Measurements from ENCODE around the gene GJC2.

Gene GJC2

GRCh38 chr1:228162286-228163006, 12.7 kb downstream of the GJC2 start:
- Histone ChIP-seq H3K27ac (replicated peaks) (no peak overlapping the region), H3K27me3 (ENCODE audit: insufficient read depth, poor library complexity, severe bottlenecking) (no peaks in the 10 kb centered on the region), H3K4me3 (replicated peaks; ENCODE audit: insufficient read depth, low read length) (no peak overlapping the region)
- no peak for DNase-seq (ENCODE audit: low read depth in 1 of 2, low spot score in 1 of 2)
- TF ChIP-seq POLR2AphosphoS5 (IDR thresholded peaks at IDR 0.05; ENCODE audit: low read depth) (no peak), GABPA (IDR thresholded peaks at IDR 0.05; ENCODE audit: low read depth) (no peak), SPI1 (IDR thresholded peaks at IDR 0.05; ENCODE audit: borderline replicate concordance, low read depth) (no peak)
- TF ChIP-seq, protein P1, sequence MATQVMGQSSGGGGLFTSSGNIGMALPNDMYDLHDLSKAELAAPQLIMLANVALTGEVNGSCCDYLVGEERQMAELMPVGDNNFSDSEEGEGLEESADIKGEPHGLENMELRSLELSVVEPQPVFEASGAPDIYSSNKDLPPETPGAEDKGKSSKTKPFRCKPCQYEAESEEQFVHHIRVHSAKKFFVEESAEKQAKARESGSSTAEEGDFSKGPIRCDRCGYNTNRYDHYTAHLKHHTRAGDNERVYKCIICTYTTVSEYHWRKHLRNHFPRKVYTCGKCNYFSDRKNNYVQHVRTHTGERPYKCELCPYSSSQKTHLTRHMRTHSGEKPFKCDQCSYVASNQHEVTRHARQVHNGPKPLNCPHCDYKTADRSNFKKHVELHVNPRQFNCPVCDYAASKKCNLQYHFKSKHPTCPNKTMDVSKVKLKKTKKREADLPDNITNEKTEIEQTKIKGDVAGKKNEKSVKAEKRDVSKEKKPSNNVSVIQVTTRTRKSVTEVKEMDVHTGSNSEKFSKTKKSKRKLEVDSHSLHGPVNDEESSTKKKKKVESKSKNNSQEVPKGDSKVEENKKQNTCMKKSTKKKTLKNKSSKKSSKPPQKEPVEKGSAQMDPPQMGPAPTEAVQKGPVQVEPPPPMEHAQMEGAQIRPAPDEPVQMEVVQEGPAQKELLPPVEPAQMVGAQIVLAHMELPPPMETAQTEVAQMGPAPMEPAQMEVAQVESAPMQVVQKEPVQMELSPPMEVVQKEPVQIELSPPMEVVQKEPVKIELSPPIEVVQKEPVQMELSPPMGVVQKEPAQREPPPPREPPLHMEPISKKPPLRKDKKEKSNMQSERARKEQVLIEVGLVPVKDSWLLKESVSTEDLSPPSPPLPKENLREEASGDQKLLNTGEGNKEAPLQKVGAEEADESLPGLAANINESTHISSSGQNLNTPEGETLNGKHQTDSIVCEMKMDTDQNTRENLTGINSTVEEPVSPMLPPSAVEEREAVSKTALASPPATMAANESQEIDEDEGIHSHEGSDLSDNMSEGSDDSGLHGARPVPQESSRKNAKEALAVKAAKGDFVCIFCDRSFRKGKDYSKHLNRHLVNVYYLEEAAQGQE (IDR thresholded peaks at IDR 0.05; ENCODE audit: insufficient replicate concordance, low read depth), result no peak
- TF ChIP-seq, protein P2, sequence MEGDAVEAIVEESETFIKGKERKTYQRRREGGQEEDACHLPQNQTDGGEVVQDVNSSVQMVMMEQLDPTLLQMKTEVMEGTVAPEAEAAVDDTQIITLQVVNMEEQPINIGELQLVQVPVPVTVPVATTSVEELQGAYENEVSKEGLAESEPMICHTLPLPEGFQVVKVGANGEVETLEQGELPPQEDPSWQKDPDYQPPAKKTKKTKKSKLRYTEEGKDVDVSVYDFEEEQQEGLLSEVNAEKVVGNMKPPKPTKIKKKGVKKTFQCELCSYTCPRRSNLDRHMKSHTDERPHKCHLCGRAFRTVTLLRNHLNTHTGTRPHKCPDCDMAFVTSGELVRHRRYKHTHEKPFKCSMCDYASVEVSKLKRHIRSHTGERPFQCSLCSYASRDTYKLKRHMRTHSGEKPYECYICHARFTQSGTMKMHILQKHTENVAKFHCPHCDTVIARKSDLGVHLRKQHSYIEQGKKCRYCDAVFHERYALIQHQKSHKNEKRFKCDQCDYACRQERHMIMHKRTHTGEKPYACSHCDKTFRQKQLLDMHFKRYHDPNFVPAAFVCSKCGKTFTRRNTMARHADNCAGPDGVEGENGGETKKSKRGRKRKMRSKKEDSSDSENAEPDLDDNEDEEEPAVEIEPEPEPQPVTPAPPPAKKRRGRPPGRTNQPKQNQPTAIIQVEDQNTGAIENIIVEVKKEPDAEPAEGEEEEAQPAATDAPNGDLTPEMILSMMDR (IDR thresholded peaks at IDR 0.05; ENCODE audit: insufficient read depth, low read length), result no peak

DNA sequence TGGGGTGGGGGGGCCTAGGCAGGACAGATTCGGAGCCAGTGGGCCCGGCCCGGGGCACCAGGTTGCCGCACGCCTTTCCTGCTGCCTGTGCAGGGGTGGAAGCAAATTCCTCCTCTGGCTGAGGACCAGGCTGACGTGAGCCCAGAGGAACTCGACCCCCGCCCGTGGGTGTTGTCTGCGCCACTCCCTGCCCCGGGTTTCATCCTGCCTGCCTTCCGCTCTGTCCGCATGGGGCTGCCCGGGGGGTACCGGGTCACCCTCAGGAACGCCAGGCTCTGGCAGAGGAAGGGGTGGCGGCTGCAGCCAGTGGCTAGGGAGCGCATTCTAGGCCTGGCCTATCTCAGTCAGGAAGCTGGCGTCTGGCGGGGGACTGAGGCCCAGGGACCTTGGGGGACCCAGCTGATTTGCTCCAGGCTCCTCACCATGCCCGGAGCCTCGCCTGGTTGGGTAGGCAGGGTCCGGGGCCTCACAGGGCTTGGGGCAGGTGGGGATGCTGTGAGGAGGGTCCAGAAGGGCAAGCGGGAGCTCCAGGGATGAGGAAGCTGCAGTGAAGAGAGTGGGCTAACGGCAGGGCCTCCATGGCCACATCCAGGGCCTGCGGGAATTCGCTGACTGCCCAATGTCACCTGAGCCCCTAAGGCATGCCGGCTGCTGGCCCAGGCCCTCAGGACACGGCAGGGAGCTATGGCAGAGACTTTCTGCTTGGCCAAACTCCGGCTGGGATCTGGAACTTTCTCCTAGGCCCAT, 13.4 kb downstream of the GJC2 start:
- no peaks in the 10 kb centered on the region for H3K27me3 ChIP-seq (ENCODE audit: insufficient read depth, poor library complexity, severe bottlenecking)
- DNase-seq (ENCODE audit: low read depth in 1 of 2, low spot score in 1 of 2), result no peak
- TF ChIP-seq, protein P1 (IDR thresholded peaks at IDR 0.05; ENCODE audit: insufficient replicate concordance, low read depth), result no peak
- no peak for TF ChIP-seq GABPA (IDR thresholded peaks at IDR 0.05; ENCODE audit: low read depth)
- TF ChIP-seq POLR2AphosphoS5 (IDR thresholded peaks at IDR 0.05; ENCODE audit: low read depth), result no peak
- TF ChIP-seq SPI1 (IDR thresholded peaks at IDR 0.05; ENCODE audit: borderline replicate concordance, low read depth), result no peak
- TF ChIP-seq, protein P2 (IDR thresholded peaks at IDR 0.05; ENCODE audit: insufficient read depth, low read length), result no peak
- no peak overlapping the region for H3K4me3 ChIP-seq (replicated peaks; ENCODE audit: insufficient read depth, low read length)
- no peak overlapping the region for H3K27ac ChIP-seq (replicated peaks)

GRCh38 chr1:228163776-228164519, 14.2 kb downstream of the GJC2 start:
- no peaks in the 10 kb centered on the region for H3K27me3 ChIP-seq (ENCODE audit: insufficient read depth, poor library complexity, severe bottlenecking)
- DNase-seq (ENCODE audit: low read depth in 1 of 2, low spot score in 1 of 2), result no peak
- no peak overlapping the region for H3K4me3 ChIP-seq (replicated peaks; ENCODE audit: insufficient read depth, low read length)
- TF ChIP-seq, protein P2 (IDR thresholded peaks at IDR 0.05; ENCODE audit: insufficient read depth, low read length), result no peak
- TF ChIP-seq GABPA (IDR thresholded peaks at IDR 0.05; ENCODE audit: low read depth) (no peak), POLR2AphosphoS5 (IDR thresholded peaks at IDR 0.05; ENCODE audit: low read depth) (no peak), SPI1 (IDR thresholded peaks at IDR 0.05; ENCODE audit: borderline replicate concordance, low read depth) (no peak)
- TF ChIP-seq, protein P1 (IDR thresholded peaks at IDR 0.05; ENCODE audit: insufficient replicate concordance, low read depth), result no peak
- H3K27ac ChIP-seq (replicated peaks), result no peak overlapping the region

Data from HL-60 (cell line).